Activated CD4-positive, CD25-positive, alpha-beta regulatory T cell treated with anti-CD3 and anti-CD28 coated beads, Interleukin-2, amount 50 U/mL, for 72 hours (primary cell): Measurements from ENCODE around the gene SLC9A9.

ENCODE experiments used
- DNase-seq: peaks from one replicate; pipeline ENCODE4 v3.0.0; 2021

The SLC9A9 gene

GRCh38 chr3:143840636-143841035 lies 7.6 kb downstream of the SLC9A9 start:
- DNase-seq, result no peak

- no peak for DNase-seq
Measured at GRCh38 chr3:143839980-143840379, 8.3 kb downstream of the SLC9A9 start.

GRCh38 chr3:143837076-143837475 lies 11.2 kb downstream of the SLC9A9 start:
- no peak for DNase-seq

- DNase-seq, result no peak
Measured at GRCh38 chr3:143835312-143835711, 13.0 kb downstream of the SLC9A9 start.

- DNase-seq, result no peak
Measured at GRCh38 chr3:143832433-143832832, 15.8 kb downstream of the SLC9A9 start.

- no peak for DNase-seq
Measured at GRCh38 chr3:143831994-143832393, 16.3 kb downstream of the SLC9A9 start.

GRCh38 chr3:143831208-143831607 lies 17.1 kb downstream of the SLC9A9 start:
- DNase-seq, result no peak

- DNase-seq, result no peak
Measured at GRCh38 chr3:143830786-143831185, 17.5 kb downstream of the SLC9A9 start.

GRCh38 chr3:143830063-143830462 lies 18.2 kb downstream of the SLC9A9 start:
- DNase-seq, result no peak

- no peak for DNase-seq
Measured at GRCh38 chr3:143827425-143827824, 20.8 kb downstream of the SLC9A9 start.

- DNase-seq, result no peak
Measured at GRCh38 chr3:143826296-143826695, 22.0 kb downstream of the SLC9A9 start.

GRCh38 chr3:143825513-143825912 lies 22.8 kb downstream of the SLC9A9 start:
- no peak for DNase-seq

- no peak for DNase-seq
Measured at GRCh38 chr3:143824735-143825385, 23.4 kb downstream of the SLC9A9 start.

GRCh38 chr3:143822798-143823197 lies 25.5 kb downstream of the SLC9A9 start:
- DNase-seq, result no peak

GRCh38 chr3:143822374-143822773 lies 25.9 kb downstream of the SLC9A9 start:
- no peak for DNase-seq

GRCh38 chr3:143821862-143822261 lies 26.4 kb downstream of the SLC9A9 start:
- DNase-seq, result no peak

- DNase-seq, result no peak
Measured at GRCh38 chr3:143820466-143821221, 27.6 kb downstream of the SLC9A9 start.

GRCh38 chr3:143819890-143820289 lies 28.4 kb downstream of the SLC9A9 start:
- DNase-seq, result no peak

- DNase-seq, result no peak
Measured at GRCh38 chr3:143814443-143814889, 33.8 kb downstream of the SLC9A9 start.

- DNase-seq, result no peak
Measured at GRCh38 chr3:143812481-143812880, 35.8 kb downstream of the SLC9A9 start.

GRCh38 chr3:143811602-143812001 lies 36.7 kb downstream of the SLC9A9 start:
- no peak for DNase-seq

- no peak for DNase-seq
Measured at GRCh38 chr3:143810953-143811265, 37.4 kb downstream of the SLC9A9 start.

GRCh38 chr3:143810166-143810952 lies 37.9 kb downstream of the SLC9A9 start:
- DNase-seq, result no peak

- DNase-seq, result no peak
Measured at GRCh38 chr3:143809121-143809621, 39.1 kb downstream of the SLC9A9 start.
